ENCODE measurements around the gene ITGB4. TPM values are rescaled to one million over a fixed set of nuclear protein-coding genes. Genes with fewer than 3 reads are reported as not detected.

Gene ITGB4
- total RNA-seq, 1 donor from 2014 or later: 34.7 TPM

DNA sequence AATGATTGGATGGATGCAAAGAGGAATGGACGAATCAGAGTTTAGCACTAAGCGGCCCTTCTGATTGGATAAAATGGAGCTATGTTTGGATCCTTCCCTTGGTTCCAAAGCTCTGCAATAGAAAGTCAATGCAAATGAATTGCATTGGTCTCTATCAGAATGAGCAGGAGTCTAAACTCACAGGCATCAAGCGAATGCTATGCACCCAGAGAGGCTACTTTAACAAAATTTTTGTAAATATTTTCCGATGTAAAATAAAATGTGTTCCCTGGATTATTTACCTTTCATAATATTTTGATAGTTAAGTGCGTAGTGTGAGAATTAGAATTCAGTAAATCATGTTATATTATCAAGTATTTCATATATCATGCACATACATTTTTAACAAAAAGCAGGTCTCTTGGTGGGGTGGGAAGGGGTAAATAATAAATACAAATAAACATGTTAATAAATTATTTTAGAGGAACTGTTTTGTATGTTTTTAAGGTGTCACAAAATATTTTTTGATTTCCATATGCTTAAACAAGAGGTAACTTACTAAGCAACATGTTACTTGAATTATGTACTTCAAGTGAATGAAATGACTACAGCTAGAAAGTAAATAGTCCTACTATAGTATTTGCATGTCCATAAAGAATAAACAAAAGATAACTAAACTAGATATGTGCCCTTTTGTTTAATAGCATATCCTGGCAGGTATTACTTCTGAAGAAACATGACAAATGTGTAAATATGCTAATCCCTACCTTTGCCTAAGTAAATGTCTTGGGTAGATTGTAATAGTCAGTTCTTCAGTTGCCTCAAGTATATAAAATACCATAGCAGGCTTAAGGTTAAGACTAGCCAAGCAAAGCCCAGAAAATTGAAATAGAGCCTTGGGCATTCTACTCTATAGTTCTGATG is 59.0 kb downstream of the ITGB4 start:
- Histone ChIP-seq H3K27me3 (ENCODE audit: low read depth) (no peaks in the 10 kb centered on the region), H3K4me3 (no peak overlapping the region), H3K4me1 (peaks cover 48% of the 10 kb centered on the region), H3K36me3 (peaks cover 36% of the 10 kb centered on the region), H3K27ac (peak overlapping the region; percentile 98), H3K9me3 (no peaks in the 10 kb centered on the region)
- TF ChIP-seq, protein P1, sequence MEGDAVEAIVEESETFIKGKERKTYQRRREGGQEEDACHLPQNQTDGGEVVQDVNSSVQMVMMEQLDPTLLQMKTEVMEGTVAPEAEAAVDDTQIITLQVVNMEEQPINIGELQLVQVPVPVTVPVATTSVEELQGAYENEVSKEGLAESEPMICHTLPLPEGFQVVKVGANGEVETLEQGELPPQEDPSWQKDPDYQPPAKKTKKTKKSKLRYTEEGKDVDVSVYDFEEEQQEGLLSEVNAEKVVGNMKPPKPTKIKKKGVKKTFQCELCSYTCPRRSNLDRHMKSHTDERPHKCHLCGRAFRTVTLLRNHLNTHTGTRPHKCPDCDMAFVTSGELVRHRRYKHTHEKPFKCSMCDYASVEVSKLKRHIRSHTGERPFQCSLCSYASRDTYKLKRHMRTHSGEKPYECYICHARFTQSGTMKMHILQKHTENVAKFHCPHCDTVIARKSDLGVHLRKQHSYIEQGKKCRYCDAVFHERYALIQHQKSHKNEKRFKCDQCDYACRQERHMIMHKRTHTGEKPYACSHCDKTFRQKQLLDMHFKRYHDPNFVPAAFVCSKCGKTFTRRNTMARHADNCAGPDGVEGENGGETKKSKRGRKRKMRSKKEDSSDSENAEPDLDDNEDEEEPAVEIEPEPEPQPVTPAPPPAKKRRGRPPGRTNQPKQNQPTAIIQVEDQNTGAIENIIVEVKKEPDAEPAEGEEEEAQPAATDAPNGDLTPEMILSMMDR (IDR thresholded peaks at IDR 0.05): no peak
- intact Hi-C loops (cut with DNase I): no loop called here
- ATAC-seq (no peak), DNase-seq (no peak)

DNA sequence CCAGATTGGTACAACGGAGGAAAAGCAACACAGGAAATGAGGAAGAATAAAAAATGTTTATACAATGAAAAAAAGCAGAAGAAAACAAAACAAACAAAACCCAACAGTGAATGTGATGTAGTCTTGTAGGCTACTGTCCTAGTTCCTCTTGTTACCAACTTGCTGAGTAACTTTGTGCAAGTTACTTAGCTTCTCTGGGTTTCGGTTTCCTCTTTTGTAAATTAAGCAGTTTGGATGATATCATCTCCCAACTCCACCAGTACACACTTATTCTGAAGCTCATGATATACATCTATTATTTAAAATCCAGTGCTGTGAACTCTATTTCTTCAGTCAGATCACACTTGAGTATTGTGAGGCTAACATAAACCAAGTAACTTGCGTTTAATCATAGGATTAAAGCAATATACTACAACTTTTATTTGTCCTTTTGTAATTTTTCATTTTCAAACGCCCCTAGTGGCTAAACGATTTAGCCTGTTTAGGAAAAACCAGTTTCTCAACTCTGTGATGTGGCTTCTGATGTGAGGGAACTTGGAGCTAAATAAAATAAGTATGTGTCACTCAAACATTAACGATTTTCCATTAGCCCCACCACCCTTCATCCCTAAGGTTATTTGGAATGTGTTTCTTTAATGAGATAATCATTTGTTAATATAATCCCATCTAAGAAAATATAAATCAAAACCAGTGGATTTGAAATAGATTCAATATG is 62.0 kb downstream of the ITGB4 start:
- H3K36me3 ChIP-seq: peaks cover 8% of the 10 kb centered on the region

DNA sequence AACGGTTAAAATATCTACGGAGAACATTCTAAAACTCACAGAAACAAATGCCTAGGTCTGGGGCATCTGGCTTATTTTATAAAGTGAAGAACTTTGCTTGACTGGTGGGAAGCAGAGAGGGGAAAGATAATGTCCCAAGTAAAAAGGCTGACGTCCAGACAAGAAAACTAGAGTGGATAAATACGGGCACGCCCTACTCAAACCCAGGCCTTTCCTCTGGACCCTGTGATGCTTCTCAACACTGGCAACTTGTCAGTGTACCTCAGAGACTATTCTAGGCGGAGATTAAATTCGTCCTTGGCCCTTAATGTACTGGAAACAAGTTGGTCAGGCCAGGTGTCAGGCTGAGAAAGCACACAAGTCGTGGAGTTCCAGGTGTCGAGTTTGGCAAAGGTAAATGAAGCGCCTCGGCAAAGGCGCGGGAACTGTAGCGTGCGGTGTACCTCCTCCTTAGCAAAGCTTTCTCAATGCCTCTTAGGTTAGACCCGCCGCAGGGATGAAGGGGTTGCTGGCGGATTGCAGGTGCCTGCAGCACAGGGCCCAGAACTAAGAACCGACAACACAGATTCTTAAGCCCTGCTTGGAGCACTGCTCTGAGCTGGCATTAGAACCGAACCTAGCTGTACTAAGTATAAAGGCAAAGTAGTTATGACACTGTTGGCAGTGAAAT is 62.7 kb downstream of the ITGB4 start:
- TF ChIP-seq, protein P1 (IDR thresholded peaks at IDR 0.05): no peak
- H3K4me3 ChIP-seq: peak overlapping the region; percentile 59
- H3K9me3 ChIP-seq: no peaks in the 10 kb centered on the region
- peaks cover 45% of the 10 kb centered on the region for H3K4me1 ChIP-seq
- intact Hi-C loops (cut with DNase I): no loop called here
- DNase-seq (peak; percentile 61), ATAC-seq (peak in 1 of 2 donors; percentile 0)
- H3K27me3 ChIP-seq (ENCODE audit: low read depth): no peaks in the 10 kb centered on the region
- peaks cover 1% of the 10 kb centered on the region for H3K36me3 ChIP-seq
- H3K27ac ChIP-seq: peak overlapping the region; percentile 97

More for the DNA sequence above, 62.0 kb downstream of the ITGB4 start:
- intact Hi-C loops (cut with DNase I): no loop called here
- no peaks in the 10 kb centered on the region for H3K9me3 ChIP-seq
- H3K4me3 ChIP-seq: peak overlapping the region; percentile 59
- TF ChIP-seq, protein P1 (IDR thresholded peaks at IDR 0.05): peak; percentile 66
- peaks cover 45% of the 10 kb centered on the region for H3K4me1 ChIP-seq
- H3K27me3 ChIP-seq (ENCODE audit: low read depth): no peaks in the 10 kb centered on the region
- DNase-seq (no peak), ATAC-seq (no peak)
- H3K27ac ChIP-seq: peak overlapping the region; percentile 97

DNA sequence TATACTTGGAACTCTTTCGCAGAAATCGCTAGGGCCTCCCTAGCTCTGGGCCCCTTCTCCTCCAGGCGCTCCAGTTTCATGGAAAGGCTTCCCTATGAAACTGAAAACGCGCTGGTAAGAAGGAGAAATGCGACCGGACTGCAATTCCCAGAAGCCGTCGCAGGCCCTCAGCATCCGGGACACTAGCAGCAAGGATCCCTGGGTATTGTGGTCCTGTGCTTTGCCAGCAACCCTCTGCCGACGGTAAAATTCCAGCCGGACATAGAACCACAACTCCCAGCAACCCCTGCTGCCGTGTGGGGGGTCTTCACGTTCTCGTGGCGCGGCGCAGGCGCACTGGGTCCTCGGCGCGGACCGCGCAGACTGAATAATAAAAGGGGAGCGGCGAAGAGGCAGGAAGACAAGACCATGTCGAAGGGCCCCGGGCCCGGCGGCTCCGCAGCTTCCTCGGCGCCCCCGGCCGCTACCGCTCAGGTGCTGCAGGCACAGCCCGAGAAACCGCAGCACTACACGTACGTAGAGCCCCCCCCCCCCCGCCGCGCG is 63.3 kb downstream of the ITGB4 start, which contains the start of gene UNK:
TSS of gene UNK (plus strand) at position 334 of the 543 bp plus-strand sequence. CDS start at position 409, 75 bp downstream.
- Histone ChIP-seq H3K36me3 (no peaks in the 10 kb centered on the region), H3K27me3 (ENCODE audit: low read depth) (no peaks in the 10 kb centered on the region), H3K9me3 (no peaks in the 10 kb centered on the region), H3K4me3 (peak within 1 kb of the TSS; percentile 59), H3K4me1 (peaks cover 45% of the 10 kb centered on the region), H3K27ac (peak within 1 kb of the TSS; percentile 97)
- TF ChIP-seq, protein P1 (IDR thresholded peaks at IDR 0.05): no peak
- ATAC-seq: peak; percentile 94 to 95
- peak; percentile 98 for DNase-seq
- intact Hi-C loops (cut with DNase I): no loop called here
